Measurements from ENCODE around the gene FMN2. TPM values are rescaled to one million over a fixed set of nuclear protein-coding genes. Genes with fewer than 3 reads are reported as not detected.

Gene FMN2
- total and polyA plus RNA-seq, 4 donors = 0.14 to 2.7 (median 1.2) TPM

DNA sequence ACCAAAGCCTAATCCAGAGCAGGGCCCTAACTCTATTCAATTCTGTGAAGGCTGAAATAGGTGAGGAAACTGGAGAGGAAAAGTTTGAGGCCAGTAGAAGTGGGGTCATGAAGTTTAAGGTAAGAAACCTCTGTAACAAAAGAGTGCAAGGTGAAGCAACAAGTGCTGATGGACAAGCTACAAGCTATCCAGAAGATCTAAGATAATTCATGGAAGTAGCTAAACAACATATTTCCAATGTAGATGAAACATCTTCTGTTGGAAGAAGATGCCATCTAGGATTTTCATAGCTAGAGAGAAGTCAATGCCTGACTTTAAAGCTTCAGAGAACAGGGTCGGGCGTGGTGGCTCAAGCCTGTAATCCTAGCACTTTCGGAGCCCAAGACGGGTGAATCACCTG is 302.7 kb downstream of the FMN2 start:
- H3K9me3 ChIP-seq (ENCODE audit: control insufficient read depth in 4 of 4, insufficient read depth in 3 of 4, low read length in 3 of 4) = no peaks in the 10 kb centered on the region
- TF ChIP-seq, protein P1, sequence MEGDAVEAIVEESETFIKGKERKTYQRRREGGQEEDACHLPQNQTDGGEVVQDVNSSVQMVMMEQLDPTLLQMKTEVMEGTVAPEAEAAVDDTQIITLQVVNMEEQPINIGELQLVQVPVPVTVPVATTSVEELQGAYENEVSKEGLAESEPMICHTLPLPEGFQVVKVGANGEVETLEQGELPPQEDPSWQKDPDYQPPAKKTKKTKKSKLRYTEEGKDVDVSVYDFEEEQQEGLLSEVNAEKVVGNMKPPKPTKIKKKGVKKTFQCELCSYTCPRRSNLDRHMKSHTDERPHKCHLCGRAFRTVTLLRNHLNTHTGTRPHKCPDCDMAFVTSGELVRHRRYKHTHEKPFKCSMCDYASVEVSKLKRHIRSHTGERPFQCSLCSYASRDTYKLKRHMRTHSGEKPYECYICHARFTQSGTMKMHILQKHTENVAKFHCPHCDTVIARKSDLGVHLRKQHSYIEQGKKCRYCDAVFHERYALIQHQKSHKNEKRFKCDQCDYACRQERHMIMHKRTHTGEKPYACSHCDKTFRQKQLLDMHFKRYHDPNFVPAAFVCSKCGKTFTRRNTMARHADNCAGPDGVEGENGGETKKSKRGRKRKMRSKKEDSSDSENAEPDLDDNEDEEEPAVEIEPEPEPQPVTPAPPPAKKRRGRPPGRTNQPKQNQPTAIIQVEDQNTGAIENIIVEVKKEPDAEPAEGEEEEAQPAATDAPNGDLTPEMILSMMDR (IDR thresholded peaks at IDR 0.05; ENCODE audit: control extremely low read depth, extremely low read depth) = no peak
- peaks cover 0 to 5% (median 0%) of the 10 kb centered on the region in 5 donors for H3K4me1 ChIP-seq (ENCODE audit: control insufficient read depth in 5 of 5, insufficient read depth in 5 of 5, low read length in 5 of 5)
- 95 to 97% methylated on average over 4 of the region's 4 CpGs for WGBS, 2 donors
- H3K36me3 ChIP-seq (ENCODE audit: control insufficient read depth in 4 of 4, insufficient read depth in 4 of 4, low read length in 4 of 4) = no peaks in the 10 kb centered on the region
- no peak overlapping the region for H3K27ac ChIP-seq (ENCODE audit: low read depth in 1 of 2, low read length in 1 of 2)
- DNase-seq (no peak), ATAC-seq (ENCODE audit: insufficient read depth, low FRiP score) (no peak)
- H3K27me3 ChIP-seq (ENCODE audit: control insufficient read depth in 3 of 3, insufficient read depth in 3 of 3, low read length in 2 of 3) = no peaks in the 10 kb centered on the region
- no peak overlapping the region for H3K4me3 ChIP-seq
- H3K9ac ChIP-seq (ENCODE audit: insufficient read depth in 1 of 2, low read length in 2 of 2) = no peak overlapping the region

DNA sequence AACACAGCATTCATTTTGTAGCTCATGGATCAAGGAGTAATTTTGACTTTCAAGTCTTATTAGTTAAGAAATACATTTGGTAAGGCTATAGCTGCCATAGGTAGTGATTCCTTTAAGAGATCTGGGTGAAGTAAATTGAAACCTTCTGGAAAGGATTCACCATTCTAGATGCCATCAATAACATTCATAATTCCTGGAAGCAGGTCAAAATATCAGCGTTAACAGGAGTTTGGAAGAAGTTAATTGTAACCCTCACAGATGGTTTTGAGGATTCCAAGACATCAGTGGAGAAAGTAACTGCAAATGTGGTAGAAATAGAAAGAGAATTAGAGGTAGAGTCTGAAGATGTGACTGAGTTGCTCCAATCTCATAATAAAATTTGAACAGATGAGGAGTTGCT is 303.7 kb downstream of the FMN2 start:
- Histone ChIP-seq H3K27me3 (ENCODE audit: control insufficient read depth in 3 of 3, insufficient read depth in 3 of 3, low read length in 2 of 3) (no peaks in the 10 kb centered on the region), H3K4me1 (ENCODE audit: control insufficient read depth in 5 of 5, insufficient read depth in 5 of 5, low read length in 5 of 5) (peaks cover 0 to 4% (median 0%) of the 10 kb centered on the region in 5 donors), H3K36me3 (ENCODE audit: control insufficient read depth in 4 of 4, insufficient read depth in 4 of 4, low read length in 4 of 4) (no peaks in the 10 kb centered on the region), H3K4me3 (no peak overlapping the region), H3K9me3 (ENCODE audit: control insufficient read depth in 4 of 4, insufficient read depth in 3 of 4, low read length in 3 of 4) (no peaks in the 10 kb centered on the region), H3K27ac (ENCODE audit: low read depth in 1 of 2, low read length in 1 of 2) (no peak overlapping the region), H3K9ac (ENCODE audit: insufficient read depth in 1 of 2, low read length in 2 of 2) (no peak overlapping the region)
- ATAC-seq (ENCODE audit: insufficient read depth, low FRiP score) (no peak), DNase-seq (no peak)
- 78 to 79% methylated on average over 1 of the region's 1 CpG for WGBS, 2 donors
- TF ChIP-seq, protein P1 (IDR thresholded peaks at IDR 0.05; ENCODE audit: control extremely low read depth, extremely low read depth) = no peak

DNA sequence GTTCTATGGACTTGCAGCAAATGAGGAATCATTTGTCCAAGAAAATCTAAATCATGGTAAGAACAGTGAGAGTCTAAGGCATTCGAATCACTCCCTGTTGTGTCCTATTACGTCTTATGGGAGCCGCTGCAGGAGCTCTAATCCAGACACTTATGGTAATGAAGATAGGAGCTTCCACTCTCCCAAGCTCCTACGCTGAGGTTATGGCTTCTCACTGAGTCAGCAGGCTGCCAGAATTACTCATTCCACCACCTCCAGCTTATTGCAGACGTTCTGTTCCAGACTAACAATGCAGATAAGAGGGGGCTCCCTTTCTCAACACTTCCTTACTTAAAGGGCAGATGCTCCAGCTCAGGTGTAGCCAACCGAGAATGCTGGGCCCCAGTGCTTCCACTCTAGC is 307.7 kb downstream of the FMN2 start:
- Histone ChIP-seq H3K9ac (ENCODE audit: insufficient read depth in 1 of 2, low read length in 2 of 2) (no peak overlapping the region), H3K27ac (ENCODE audit: low read depth in 1 of 2, low read length in 1 of 2) (no peak overlapping the region), H3K4me1 (ENCODE audit: control insufficient read depth in 5 of 5, insufficient read depth in 5 of 5, low read length in 5 of 5) (peaks cover 0 to 22% (median 10%) of the 10 kb centered on the region in 5 donors), H3K9me3 (ENCODE audit: control insufficient read depth in 4 of 4, insufficient read depth in 3 of 4, low read length in 3 of 4) (no peaks in the 10 kb centered on the region), H3K4me3 (no peak overlapping the region), H3K27me3 (ENCODE audit: control insufficient read depth in 3 of 3, insufficient read depth in 3 of 3, low read length in 2 of 3) (no peaks in the 10 kb centered on the region), H3K36me3 (ENCODE audit: control insufficient read depth in 4 of 4, insufficient read depth in 4 of 4, low read length in 4 of 4) (no peaks in the 10 kb centered on the region)
- ATAC-seq (ENCODE audit: insufficient read depth, low FRiP score) = no peak
- WGBS, 2 donors = 65% methylated on average over 6 of the region's 6 CpGs
- TF ChIP-seq, protein P1 (IDR thresholded peaks at IDR 0.05; ENCODE audit: control extremely low read depth, extremely low read depth) = no peak
- DNase-seq = no peak

DNA sequence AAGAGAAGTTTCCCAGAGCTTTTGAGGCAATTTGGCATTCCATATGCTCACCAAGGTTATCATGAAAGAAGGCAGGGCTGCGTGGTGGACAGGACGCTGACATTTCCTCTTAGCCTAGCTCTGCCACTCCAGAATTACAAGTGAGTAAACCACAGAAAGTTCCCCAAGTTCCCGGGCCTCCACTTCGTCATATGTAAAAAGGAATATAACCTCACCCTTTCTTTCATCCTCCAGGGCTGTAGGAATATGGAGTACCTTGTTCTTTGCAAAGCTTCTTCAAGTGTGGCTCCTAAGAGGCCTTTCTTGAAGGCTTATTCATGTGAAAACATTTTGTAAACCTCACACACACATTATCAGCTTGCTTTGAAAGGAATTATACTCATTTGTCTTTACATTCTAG is 310.0 kb downstream of the FMN2 start:
- H3K36me3 ChIP-seq (ENCODE audit: control insufficient read depth in 4 of 4, insufficient read depth in 4 of 4, low read length in 4 of 4) = no peaks in the 10 kb centered on the region
- H3K4me1 ChIP-seq (ENCODE audit: control insufficient read depth in 5 of 5, insufficient read depth in 5 of 5, low read length in 5 of 5) = peaks cover 0 to 24% (median 10%) of the 10 kb centered on the region in 5 donors
- WGBS, 2 donors = 8 to 15% methylated on average over 4 of the region's 4 CpGs
- no peak overlapping the region for H3K4me3 ChIP-seq
- H3K27ac ChIP-seq (ENCODE audit: low read depth in 1 of 2, low read length in 1 of 2) = no peak overlapping the region
- DNase-seq (peak; percentile 21 to 73 (median 62)), ATAC-seq (ENCODE audit: insufficient read depth, low FRiP score) (no peak)
- H3K9ac ChIP-seq (ENCODE audit: insufficient read depth in 1 of 2, low read length in 2 of 2) = no peak overlapping the region
- H3K27me3 ChIP-seq (ENCODE audit: control insufficient read depth in 3 of 3, insufficient read depth in 3 of 3, low read length in 2 of 3) = no peaks in the 10 kb centered on the region
- no peaks in the 10 kb centered on the region for H3K9me3 ChIP-seq (ENCODE audit: control insufficient read depth in 4 of 4, insufficient read depth in 3 of 4, low read length in 3 of 4)
- TF ChIP-seq, protein P1 (IDR thresholded peaks at IDR 0.05; ENCODE audit: control extremely low read depth, extremely low read depth) = no peak
